Osteoblast (primary cell): ENCODE results near the gene OGA. TPM values are rescaled to one million over a fixed set of nuclear protein-coding genes. Genes with fewer than 3 reads are reported as not detected.

ENCODE experiments used
- DNase-seq: peaks from one replicate; pipeline ENCODE4 v3.0.0; 2011; ENCODE audit warnings: low spot score, mixed read lengths; ENCODE audit not compliant: insufficient read length; ENCODE audit errors: missing footprints
- H2AFZ ChIP-seq: 2 replicates; pipeline ENCODE4 v1.6.0; 2011; ENCODE audit warnings: mild to moderate bottlenecking, low read length
- H3K27ac ChIP-seq: 2 replicates; pipeline ENCODE4 v1.5.1; 2011; ENCODE audit warnings: mild to moderate bottlenecking, low read depth, low read length, moderate library complexity
- H3K27me3 ChIP-seq: 2 replicates; pipeline ENCODE4 v1.6.0; 2012; ENCODE audit warnings: mild to moderate bottlenecking, control low read depth, inconsistent platforms, low read length, moderate library complexity; ENCODE audit not compliant: insufficient read depth
- H3K36me3 ChIP-seq: 2 replicates; pipeline ENCODE4 v1.5.1; 2011; ENCODE audit warnings: mild to moderate bottlenecking, low read length, control low read depth, moderate library complexity; ENCODE audit not compliant: insufficient read depth
- H3K4me1 ChIP-seq: 2 replicates; pipeline ENCODE4 v1.5.1; 2011; ENCODE audit warnings: mild to moderate bottlenecking, low read length, control low read depth, moderate library complexity; ENCODE audit not compliant: insufficient read depth
- H3K4me2 ChIP-seq: 2 replicates; pipeline ENCODE4 v1.6.0; 2011; ENCODE audit warnings: mild to moderate bottlenecking, low read length; ENCODE audit not compliant: insufficient read depth
- H3K4me3 ChIP-seq: fragments of 200-600 bp; sonication (generic); 3 replicates; pipeline ENCODE4 v1.5.1; 2012; ENCODE audit warnings: mild to moderate bottlenecking, low read length, inconsistent platforms; ENCODE audit not compliant: insufficient read depth
- H3K79me2 ChIP-seq: 2 replicates; pipeline ENCODE4 v1.6.0; 2012; ENCODE audit warnings: mild to moderate bottlenecking, low read length, control low read depth, inconsistent platforms; ENCODE audit not compliant: insufficient read depth
- H3K9me3 ChIP-seq: 2 replicates; pipeline ENCODE4 v1.5.1; 2011; ENCODE audit warnings: low read depth, low read length, control low read depth
- H4K20me1 ChIP-seq: 2 replicates; pipeline ENCODE4 v1.6.0; 2012; ENCODE audit warnings: mild to moderate bottlenecking, low read length, control low read depth; ENCODE audit not compliant: insufficient read depth
- total RNA-seq: library from RNA; depleted of rRNA; stranded (reverse); fragments of >200 nt; gene quantifications from 2 replicates; pipeline ENCODE4 v1.2.3, GENCODE V29; 2012
- TF ChIP-seq, protein P1 (sequence below): IDR thresholded peaks from 2 replicates; pipeline ENCODE4 v1.5.1; 2011; ENCODE audit warnings: mild to moderate bottlenecking, low read depth, low read length, moderate library complexity; ENCODE audit errors: extremely low read depth

The OGA gene
- total RNA-seq, 1 donor = 121 TPM

GRCh38 chr10:101767966-101768790 is 50.1 kb downstream of the OGA start:
- no peak overlapping the region for H2AFZ ChIP-seq
- H4K20me1 ChIP-seq = no peaks in the 10 kb centered on the region
- no peaks in the 10 kb centered on the region for H3K9me3 ChIP-seq
- no peak overlapping the region for H3K4me2 ChIP-seq
- H3K4me1 ChIP-seq = no peaks in the 10 kb centered on the region
- peak; percentile 62 for DNase-seq
- TF ChIP-seq, protein P1, sequence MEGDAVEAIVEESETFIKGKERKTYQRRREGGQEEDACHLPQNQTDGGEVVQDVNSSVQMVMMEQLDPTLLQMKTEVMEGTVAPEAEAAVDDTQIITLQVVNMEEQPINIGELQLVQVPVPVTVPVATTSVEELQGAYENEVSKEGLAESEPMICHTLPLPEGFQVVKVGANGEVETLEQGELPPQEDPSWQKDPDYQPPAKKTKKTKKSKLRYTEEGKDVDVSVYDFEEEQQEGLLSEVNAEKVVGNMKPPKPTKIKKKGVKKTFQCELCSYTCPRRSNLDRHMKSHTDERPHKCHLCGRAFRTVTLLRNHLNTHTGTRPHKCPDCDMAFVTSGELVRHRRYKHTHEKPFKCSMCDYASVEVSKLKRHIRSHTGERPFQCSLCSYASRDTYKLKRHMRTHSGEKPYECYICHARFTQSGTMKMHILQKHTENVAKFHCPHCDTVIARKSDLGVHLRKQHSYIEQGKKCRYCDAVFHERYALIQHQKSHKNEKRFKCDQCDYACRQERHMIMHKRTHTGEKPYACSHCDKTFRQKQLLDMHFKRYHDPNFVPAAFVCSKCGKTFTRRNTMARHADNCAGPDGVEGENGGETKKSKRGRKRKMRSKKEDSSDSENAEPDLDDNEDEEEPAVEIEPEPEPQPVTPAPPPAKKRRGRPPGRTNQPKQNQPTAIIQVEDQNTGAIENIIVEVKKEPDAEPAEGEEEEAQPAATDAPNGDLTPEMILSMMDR = no peak
- H3K79me2 ChIP-seq = no peaks in the 10 kb centered on the region
- H3K4me3 ChIP-seq = no peak overlapping the region
- no peaks in the 10 kb centered on the region for H3K36me3 ChIP-seq
- peaks cover 46% of the 10 kb centered on the region for H3K27me3 ChIP-seq
- H3K27ac ChIP-seq = no peak overlapping the region

GRCh38 chr10:101767600-101767945 is 50.7 kb downstream of the OGA start:
- no peak overlapping the region for H3K4me3 ChIP-seq
- H2AFZ ChIP-seq = no peak overlapping the region

DNA sequence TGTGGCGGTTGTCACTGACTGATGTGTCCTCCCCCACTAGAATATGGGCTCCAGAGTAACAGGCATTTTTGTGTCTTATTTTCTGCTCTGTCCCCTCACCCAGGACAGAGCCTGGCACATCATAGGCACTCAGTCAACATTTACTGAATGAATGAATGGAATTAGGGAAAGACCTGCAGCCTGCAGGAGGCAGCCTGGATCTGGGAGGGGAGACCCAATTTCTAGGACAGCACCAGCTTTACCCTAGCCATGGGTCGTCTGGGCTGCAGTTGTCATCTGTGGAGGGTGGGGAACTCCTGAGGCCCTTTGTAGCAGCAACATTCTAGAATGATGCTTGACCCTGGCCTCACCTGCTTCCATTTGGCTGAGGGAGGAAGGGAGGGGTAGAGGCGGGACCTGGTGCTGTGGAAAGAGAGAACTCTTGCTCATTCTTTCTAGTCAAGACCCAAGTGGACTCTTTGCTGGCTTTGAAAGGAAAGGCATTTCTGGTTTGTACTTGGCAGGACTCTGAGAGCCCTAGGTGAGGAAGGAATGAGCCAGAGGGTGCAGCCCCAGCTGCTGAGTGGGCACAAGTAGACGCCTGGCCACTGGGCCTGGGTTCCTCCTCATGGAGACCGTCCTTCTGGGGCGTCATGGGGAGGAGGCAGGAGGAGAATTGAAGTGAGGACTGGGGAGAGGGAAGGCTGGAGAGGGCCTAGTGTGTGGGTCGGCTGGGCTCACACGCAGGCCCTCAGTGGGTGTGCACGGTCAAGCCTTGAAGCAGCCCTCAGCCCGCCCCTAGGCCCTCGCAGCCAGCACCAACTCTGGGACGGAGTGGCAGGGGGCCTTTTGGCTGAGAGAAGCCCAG is 51.3 kb downstream of the OGA start:
- no peaks in the 10 kb centered on the region for H3K4me1 ChIP-seq
- no peak overlapping the region for H2AFZ ChIP-seq
- no peak overlapping the region for H3K4me2 ChIP-seq
- TF ChIP-seq, protein P1 = no peak
- peak; percentile 83 for DNase-seq
- H3K9me3 ChIP-seq = no peaks in the 10 kb centered on the region
- H3K36me3 ChIP-seq = no peaks in the 10 kb centered on the region
- no peak overlapping the region for H3K4me3 ChIP-seq
- no peak overlapping the region for H3K27ac ChIP-seq
- peaks cover 36% of the 10 kb centered on the region for H3K27me3 ChIP-seq
- H4K20me1 ChIP-seq = no peaks in the 10 kb centered on the region
- H3K79me2 ChIP-seq = no peaks in the 10 kb centered on the region

More at GRCh38 chr10:101767600-101767945, 50.7 kb downstream of the OGA start:
- Histone ChIP-seq H3K36me3 (no peaks in the 10 kb centered on the region), H3K4me1 (no peaks in the 10 kb centered on the region), H3K27me3 (peaks cover 40% of the 10 kb centered on the region), H3K79me2 (no peaks in the 10 kb centered on the region), H3K9me3 (no peaks in the 10 kb centered on the region), H3K27ac (no peak overlapping the region), H3K4me2 (no peak overlapping the region), H4K20me1 (no peaks in the 10 kb centered on the region)
- DNase-seq = no peak
- TF ChIP-seq, protein P1 = no peak

DNA sequence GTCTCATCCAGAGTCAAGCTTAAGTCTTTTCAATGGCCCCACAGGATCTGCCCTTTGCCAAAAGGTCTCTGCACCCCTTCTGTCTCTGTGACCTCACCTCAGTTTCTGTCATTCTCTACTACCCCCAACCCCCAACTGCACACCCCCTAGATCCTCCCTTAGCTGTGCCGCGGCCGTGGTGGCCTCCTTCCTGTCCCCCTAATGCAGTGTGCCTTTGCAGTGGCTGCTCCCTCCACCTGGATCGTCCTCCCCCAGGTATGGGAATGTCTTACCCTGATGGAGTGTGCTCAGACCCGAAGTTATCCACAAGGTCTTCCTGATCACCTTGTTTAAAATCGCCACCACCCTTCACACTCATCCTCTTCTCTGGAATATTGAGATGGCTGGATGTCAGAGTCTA is 51.9 kb downstream of the OGA start:
- H3K9me3 ChIP-seq = no peaks in the 10 kb centered on the region
- no peak overlapping the region for H2AFZ ChIP-seq
- H3K4me2 ChIP-seq = no peak overlapping the region
- no peak overlapping the region for H3K27ac ChIP-seq
- H3K4me1 ChIP-seq = no peaks in the 10 kb centered on the region
- DNase-seq = no peak
- peaks cover 32% of the 10 kb centered on the region for H3K27me3 ChIP-seq
- no peaks in the 10 kb centered on the region for H3K36me3 ChIP-seq
- no peaks in the 10 kb centered on the region for H3K79me2 ChIP-seq
- no peaks in the 10 kb centered on the region for H4K20me1 ChIP-seq
- TF ChIP-seq, protein P1 = no peak
- H3K4me3 ChIP-seq = no peak overlapping the region
